ENCODE results near the gene SNAP91.
"Not testable (repeated sequence)": the region's sequence is repeated elsewhere in the genome, so short reads cannot be mapped to it uniquely, and the experiment has no call there.

The SNAP91 gene, protein sequence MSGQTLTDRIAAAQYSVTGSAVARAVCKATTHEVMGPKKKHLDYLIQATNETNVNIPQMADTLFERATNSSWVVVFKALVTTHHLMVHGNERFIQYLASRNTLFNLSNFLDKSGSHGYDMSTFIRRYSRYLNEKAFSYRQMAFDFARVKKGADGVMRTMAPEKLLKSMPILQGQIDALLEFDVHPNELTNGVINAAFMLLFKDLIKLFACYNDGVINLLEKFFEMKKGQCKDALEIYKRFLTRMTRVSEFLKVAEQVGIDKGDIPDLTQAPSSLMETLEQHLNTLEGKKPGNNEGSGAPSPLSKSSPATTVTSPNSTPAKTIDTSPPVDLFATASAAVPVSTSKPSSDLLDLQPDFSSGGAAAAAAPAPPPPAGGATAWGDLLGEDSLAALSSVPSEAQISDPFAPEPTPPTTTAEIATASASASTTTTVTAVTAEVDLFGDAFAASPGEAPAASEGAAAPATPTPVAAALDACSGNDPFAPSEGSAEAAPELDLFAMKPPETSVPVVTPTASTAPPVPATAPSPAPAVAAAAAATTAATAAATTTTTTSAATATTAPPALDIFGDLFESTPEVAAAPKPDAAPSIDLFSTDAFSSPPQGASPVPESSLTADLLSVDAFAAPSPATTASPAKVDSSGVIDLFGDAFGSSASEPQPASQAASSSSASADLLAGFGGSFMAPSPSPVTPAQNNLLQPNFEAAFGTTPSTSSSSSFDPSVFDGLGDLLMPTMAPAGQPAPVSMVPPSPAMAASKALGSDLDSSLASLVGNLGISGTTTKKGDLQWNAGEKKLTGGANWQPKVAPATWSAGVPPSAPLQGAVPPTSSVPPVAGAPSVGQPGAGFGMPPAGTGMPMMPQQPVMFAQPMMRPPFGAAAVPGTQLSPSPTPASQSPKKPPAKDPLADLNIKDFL

DNA sequence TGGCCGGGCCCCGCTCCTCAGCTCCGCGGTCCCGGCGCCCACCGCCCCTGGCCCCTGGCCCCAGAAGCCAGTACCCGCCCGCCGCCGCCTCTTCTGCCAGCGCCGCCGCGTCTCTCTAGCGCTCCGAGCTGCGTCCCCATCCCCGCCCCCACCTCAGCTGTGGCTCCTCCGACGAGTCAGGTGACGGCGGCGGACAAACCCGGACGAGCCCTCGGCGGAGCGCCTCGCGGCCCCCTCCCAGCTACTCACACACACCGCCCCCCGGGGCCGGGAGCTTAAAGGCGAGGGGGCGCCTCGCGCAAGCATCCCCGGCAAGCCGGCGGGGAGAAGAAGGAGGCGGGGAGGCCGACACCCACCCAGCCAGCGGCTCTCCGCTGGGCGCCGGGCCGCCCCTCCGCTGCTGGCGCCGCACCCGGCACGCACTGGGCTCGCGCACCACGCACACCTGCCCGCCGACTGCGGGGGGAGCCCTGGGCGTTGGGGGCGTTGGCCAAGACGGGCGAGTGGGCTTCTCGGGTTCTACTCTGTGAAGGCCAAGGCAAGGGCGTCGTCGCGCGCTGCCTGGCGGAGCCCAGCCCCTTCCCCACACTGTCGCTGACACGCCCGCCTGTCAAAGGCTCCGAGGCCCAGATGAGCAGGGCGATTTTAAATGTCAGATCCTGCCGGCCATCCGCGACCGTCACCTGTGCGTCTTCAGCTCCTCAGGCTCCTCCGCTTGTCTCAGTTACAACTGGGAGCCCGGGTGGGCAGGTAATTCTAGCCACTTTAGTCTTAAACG, at the start of gene SNAP91:
TSS of gene SNAP91 (minus strand) at position 132 of the 778 bp plus-strand sequence. CDS start 1,174 bp downstream, outside the sequence.
- TF ChIP-seq, protein P1, sequence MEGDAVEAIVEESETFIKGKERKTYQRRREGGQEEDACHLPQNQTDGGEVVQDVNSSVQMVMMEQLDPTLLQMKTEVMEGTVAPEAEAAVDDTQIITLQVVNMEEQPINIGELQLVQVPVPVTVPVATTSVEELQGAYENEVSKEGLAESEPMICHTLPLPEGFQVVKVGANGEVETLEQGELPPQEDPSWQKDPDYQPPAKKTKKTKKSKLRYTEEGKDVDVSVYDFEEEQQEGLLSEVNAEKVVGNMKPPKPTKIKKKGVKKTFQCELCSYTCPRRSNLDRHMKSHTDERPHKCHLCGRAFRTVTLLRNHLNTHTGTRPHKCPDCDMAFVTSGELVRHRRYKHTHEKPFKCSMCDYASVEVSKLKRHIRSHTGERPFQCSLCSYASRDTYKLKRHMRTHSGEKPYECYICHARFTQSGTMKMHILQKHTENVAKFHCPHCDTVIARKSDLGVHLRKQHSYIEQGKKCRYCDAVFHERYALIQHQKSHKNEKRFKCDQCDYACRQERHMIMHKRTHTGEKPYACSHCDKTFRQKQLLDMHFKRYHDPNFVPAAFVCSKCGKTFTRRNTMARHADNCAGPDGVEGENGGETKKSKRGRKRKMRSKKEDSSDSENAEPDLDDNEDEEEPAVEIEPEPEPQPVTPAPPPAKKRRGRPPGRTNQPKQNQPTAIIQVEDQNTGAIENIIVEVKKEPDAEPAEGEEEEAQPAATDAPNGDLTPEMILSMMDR (IDR thresholded peaks at IDR 0.05; ENCODE audit: extremely low read depth, missing control alignments): no peak
- peak; percentile 32 for DNase-seq (ENCODE audit: low spot score)

DNA sequence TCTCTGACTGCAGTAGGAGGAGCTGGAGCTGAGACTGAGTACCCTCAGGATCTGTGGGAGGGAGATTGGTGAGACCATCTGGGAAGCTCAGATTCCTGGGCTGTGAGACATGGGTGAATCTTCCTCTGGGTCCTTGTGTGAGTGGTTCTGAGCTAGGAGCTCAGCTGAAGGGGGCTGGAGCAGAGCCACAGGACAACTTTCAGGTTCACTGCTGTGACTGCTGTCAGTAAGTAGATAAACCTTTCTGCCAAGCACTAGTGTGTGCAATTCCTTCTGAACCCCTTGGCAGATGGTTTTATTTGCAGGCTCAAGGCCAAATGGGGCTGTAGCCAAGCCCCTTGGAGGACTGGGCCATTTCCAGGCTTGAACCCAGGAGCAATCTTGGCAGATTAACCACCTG, 49.6 kb upstream of the SNAP91 start:
- TF ChIP-seq, protein P1 (IDR thresholded peaks at IDR 0.05; ENCODE audit: extremely low read depth, missing control alignments): no peak

DNA sequence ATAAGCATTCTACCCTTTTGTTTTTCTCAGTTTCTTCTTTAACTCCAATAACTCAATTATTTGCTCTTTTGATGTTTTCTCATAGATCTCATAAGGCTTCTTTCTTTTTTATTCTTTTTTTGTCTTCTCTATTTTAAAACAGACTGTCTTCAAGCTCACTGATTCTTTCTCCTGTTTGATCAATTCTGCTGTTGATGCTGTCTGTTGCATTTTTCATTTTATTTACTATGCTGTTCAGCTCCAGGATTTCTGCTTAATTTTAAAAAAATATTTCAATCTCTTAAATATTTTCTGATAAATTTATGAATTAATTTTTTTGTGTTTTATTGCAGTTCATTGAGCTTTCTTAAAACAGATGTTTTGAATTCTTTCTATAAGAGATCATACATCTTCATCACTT, 48.1 kb upstream of the SNAP91 start:
- TF ChIP-seq, protein P1 (IDR thresholded peaks at IDR 0.05; ENCODE audit: extremely low read depth, missing control alignments): no peak
- DNase-seq (ENCODE audit: low spot score): no peak

More for the DNA sequence above, 49.6 kb upstream of the SNAP91 start:
- no peak for DNase-seq (ENCODE audit: low spot score)

DNA sequence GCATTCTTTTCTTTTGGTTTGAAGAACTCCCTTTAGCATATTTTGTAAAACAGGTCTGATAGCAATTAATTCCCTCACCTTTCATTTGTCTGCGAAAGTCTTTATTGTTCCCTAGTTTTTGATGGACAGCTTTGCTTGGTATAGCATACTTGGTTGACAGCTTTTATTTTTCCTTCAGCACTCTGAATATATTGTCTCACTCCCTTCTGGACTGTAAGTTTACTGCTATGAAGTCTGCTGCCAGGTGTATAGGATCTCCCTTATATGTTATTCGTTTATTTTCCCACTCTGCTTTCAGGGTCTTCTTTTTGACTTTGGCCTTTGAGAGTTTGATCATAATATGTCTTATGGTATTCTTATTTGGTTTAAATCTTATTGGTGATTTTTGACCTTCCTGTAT, 47.7 kb upstream of the SNAP91 start:
- TF ChIP-seq, protein P1 (IDR thresholded peaks at IDR 0.05; ENCODE audit: extremely low read depth, missing control alignments): no peak
- no peak for DNase-seq (ENCODE audit: low spot score)

DNA sequence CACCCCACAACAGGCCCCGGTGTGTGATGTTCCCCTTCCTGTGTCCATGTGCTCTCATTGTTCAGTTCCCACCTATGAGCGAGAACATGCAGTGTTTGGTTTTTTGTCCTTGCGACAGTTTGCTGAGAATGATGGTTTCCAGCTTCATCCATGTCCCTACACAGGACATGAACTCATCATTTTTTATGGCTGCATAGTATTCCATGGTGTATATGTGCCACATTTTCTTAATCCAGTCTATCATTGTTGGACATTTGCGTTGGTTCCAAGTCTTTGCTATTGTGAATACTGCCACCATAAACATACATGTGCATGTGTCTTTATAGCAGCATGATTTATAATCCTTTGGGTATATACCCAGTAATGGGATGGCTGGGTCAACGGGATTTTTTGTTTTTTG, 43.5 kb upstream of the SNAP91 start:
- not testable (repeated sequence) for DNase-seq (ENCODE audit: low spot score)

DNA sequence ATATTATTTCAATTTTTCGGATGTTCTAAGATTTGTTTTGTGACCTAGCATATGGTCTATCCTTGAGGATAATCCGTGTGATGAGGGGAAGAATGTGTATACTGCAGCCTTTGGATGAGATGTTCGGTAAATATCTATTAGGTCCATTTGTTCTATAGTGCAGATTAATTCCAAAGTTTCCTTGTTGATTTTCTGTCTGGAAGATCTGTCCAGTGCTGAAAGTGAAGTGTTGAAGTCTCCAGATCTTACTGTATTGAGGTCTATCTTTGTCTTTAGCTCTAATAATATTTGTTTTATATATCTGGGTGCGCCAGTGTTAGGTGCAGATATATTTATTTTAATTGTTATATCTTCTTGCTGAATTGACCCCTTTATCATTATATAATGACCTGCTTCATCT, 32.2 kb upstream of the SNAP91 start:
- TF ChIP-seq, protein P1 (IDR thresholded peaks at IDR 0.05; ENCODE audit: extremely low read depth, missing control alignments): no peak
- DNase-seq (ENCODE audit: low spot score): no peak

DNA sequence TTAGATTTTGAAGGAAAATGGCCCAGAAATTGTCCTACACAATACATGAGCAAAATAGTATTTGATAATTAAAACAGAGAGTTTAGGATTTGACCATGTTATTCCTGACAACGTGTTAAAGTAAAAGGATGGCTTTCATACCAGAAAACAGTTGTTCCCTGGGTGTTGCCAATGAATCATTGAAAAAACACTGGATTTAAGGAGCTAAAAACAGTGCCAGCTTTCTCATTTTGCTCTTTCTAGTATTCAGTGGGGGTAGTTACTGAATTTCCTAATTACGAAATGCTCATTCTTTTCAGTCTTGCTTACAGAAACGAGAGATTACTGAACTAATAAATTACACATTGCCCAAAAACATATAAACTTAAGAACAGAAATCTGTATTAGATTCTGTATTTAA, 26.6 kb upstream of the SNAP91 start:
- TF ChIP-seq, protein P1 (IDR thresholded peaks at IDR 0.05; ENCODE audit: extremely low read depth, missing control alignments): no peak
- DNase-seq (ENCODE audit: low spot score): no peak

Measured in GM20000 (cell line).